Loucy (cell line): Measurements from ENCODE around the gene MEF2B.

Experiments used
- H2AFZ ChIP-seq: fragments of 200-600 bp; sonication (generic); 2 replicates; pipeline ENCODE4 v1.6.0; 2016; ENCODE audit warnings: antibody characterized with exemption, mild to moderate bottlenecking, low read length, moderate library complexity
- H3F3A ChIP-seq: fragments of 200-600 bp; 2 replicates; pipeline ENCODE4 v1.6.0; 2016; ENCODE audit warnings: antibody characterized with exemption, low read depth, mild to moderate bottlenecking
- H3K27me3 ChIP-seq: fragments of 200-600 bp; sonication (generic); 2 replicates; pipeline ENCODE4 v1.6.1; 2014; ENCODE audit warnings: low read length, mild to moderate bottlenecking; ENCODE audit not compliant: insufficient read depth, poor library complexity, severe bottlenecking
- H3K36me3 ChIP-seq: fragments of 200-600 bp; sonication (generic); 2 replicates; pipeline ENCODE4 v1.6.1; 2016; ENCODE audit warnings: low read length; ENCODE audit not compliant: insufficient read depth
- H3K4me1 ChIP-seq: fragments of 200-600 bp; sonication (generic); 2 replicates; pipeline ENCODE4 v1.5.1; 2014; ENCODE audit warnings: low read length, mild to moderate bottlenecking; ENCODE audit not compliant: insufficient read depth, poor library complexity, severe bottlenecking
- H3K4me2 ChIP-seq: fragments of 200-600 bp; sonication (generic); 2 replicates; pipeline ENCODE4 v1.6.0; 2014; ENCODE audit warnings: antibody characterized with exemption, low read length, low read depth, mild to moderate bottlenecking; ENCODE audit not compliant: poor library complexity, severe bottlenecking
- H3K4me3 ChIP-seq: fragments of 200-600 bp; sonication (generic); 2 replicates; pipeline ENCODE4 v1.5.1; 2014; ENCODE audit warnings: low read length, mild to moderate bottlenecking, mixed read lengths; ENCODE audit not compliant: poor library complexity, severe bottlenecking
- H3K79me2 ChIP-seq: fragments of 200-600 bp; sonication (generic); 2 replicates; pipeline ENCODE4 v1.6.1; 2014; ENCODE audit warnings: low read length; ENCODE audit not compliant: insufficient read depth
- H3K9ac ChIP-seq: fragments of 200-600 bp; sonication (generic); 2 replicates; pipeline ENCODE4 v1.6.0; 2014; ENCODE audit warnings: mild to moderate bottlenecking, low read depth, low read length, moderate library complexity; ENCODE audit not compliant: poor library complexity, severe bottlenecking
- H3K9me2 ChIP-seq: fragments of 200-600 bp; sonication (generic); replicated peaks from 2 replicates; pipeline ENCODE4 v1.6.1; 2016; ENCODE audit warnings: low read depth, low read length, mixed read lengths
- H3K9me3 ChIP-seq: fragments of 200-600 bp; sonication (generic); 2 replicates; pipeline ENCODE4 v1.6.1; 2014; ENCODE audit warnings: mild to moderate bottlenecking, antibody characterized with exemption, low read length, low read depth; ENCODE audit not compliant: insufficient read depth
- H4K20me1 ChIP-seq: fragments of 200-600 bp; sonication (generic); 2 replicates; pipeline ENCODE4 v1.6.0; 2014; ENCODE audit warnings: antibody characterized with exemption, low read length, mild to moderate bottlenecking; ENCODE audit not compliant: insufficient read depth, poor library complexity, severe bottlenecking
- CTCF ChIP-seq: fragments of 200-600 bp; sonication (generic); conservative IDR thresholded peaks from 2 replicates; pipeline ENCODE4 v1.5.1; 2014; ENCODE audit warnings: mild to moderate bottlenecking, antibody characterized with exemption, low read length
- EZH2phosphoT487 ChIP-seq: fragments of 200-600 bp; IDR thresholded peaks from 2 replicates; pipeline ENCODE4 v1.6.1; 2018; ENCODE audit warnings: antibody characterized with exemption, mild to moderate bottlenecking, moderate library complexity, borderline replicate concordance

MEF2B gene

DNA sequence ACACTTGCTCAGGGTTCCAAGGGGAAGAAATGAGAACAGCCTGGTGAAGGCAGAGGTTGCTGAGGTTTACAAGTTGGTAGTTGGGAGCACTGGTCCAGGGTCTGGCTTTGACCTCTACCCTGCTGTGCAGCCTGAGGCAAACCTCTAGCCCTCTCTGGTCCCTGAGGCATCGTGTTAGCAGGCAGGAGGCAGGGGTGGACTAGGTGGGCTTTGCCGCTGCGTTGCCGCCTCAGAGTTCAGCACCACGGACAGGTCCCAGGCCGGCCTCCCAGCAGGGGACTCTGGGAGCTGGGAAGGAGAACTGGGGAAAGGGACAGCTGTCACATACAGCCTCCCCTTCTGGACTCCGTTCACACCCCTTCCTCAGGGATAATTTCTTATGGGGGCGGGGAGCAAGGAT, 44.8 kb upstream of the MEF2B start:
- Histone ChIP-seq H3K9ac (no peak overlapping the region), H3K27me3 (no peaks in the 10 kb centered on the region), H2AFZ (no peak overlapping the region), H3K4me3 (no peak overlapping the region), H4K20me1 (no peaks in the 10 kb centered on the region), H3K36me3 (no peaks in the 10 kb centered on the region), H3K9me2 (no peaks in the 10 kb centered on the region), H3K9me3 (no peaks in the 10 kb centered on the region), H3K79me2 (no peaks in the 10 kb centered on the region), H3K4me2 (no peak overlapping the region), H3F3A (no peaks in the 10 kb centered on the region), H3K4me1 (no peaks in the 10 kb centered on the region)
- no peak for TF ChIP-seq EZH2phosphoT487
- TF ChIP-seq CTCF = no peak

- Histone ChIP-seq H2AFZ (no peak overlapping the region), H3F3A (no peaks in the 10 kb centered on the region), H3K36me3 (no peaks in the 10 kb centered on the region), H4K20me1 (no peaks in the 10 kb centered on the region), H3K4me1 (no peaks in the 10 kb centered on the region), H3K4me3 (no peak overlapping the region), H3K79me2 (no peaks in the 10 kb centered on the region), H3K9me3 (no peaks in the 10 kb centered on the region), H3K9me2 (no peaks in the 10 kb centered on the region), H3K9ac (no peak overlapping the region), H3K27me3 (no peaks in the 10 kb centered on the region), H3K4me2 (no peak overlapping the region)
- no peak for TF ChIP-seq EZH2phosphoT487
- TF ChIP-seq CTCF = no peak
These were observed 44.1 kb upstream of the MEF2B start for GRCh38 chr19:19214159-19214490.

DNA sequence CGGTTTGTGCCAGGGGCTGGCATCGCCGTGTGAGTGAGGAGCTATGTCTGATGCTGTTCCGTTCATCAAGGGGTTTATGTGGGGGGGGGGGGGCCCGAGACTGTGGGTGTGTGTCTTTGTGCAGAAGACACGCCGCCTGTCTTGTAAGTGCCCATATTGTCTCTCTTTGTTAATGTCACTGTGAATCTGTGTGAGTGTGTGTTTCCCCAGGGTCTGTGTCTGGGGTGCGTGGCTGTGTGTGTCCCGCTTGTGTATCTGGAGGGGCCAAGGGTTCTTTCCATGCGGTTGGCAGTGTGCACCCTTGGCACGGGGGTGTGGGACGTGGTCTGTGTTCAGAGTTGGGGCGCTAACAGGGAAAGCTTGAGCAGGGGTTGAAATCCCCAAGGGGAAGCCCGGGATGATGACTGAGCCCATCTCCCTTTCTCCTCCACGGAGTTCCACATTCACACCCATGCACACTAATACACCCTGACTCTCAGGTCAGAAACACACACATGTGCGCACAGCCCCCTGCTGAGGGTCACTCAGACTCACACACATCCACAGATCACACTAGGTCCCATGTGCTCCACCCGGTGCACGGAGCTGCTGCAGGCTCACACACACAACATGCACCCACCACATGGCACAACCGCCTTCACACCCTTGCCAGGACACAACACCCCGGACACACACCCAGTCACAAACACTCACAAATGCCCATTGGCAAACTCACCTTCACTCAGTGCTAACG, 43.5 kb upstream of the MEF2B start:
- H3K4me1 ChIP-seq = no peaks in the 10 kb centered on the region
- no peaks in the 10 kb centered on the region for H3K27me3 ChIP-seq
- no peak overlapping the region for H3K9ac ChIP-seq
- no peaks in the 10 kb centered on the region for H3K79me2 ChIP-seq
- H3F3A ChIP-seq = no peaks in the 10 kb centered on the region
- H3K9me3 ChIP-seq = no peaks in the 10 kb centered on the region
- H3K36me3 ChIP-seq = no peaks in the 10 kb centered on the region
- H3K9me2 ChIP-seq = no peaks in the 10 kb centered on the region
- H4K20me1 ChIP-seq = no peaks in the 10 kb centered on the region
- H3K4me2 ChIP-seq = no peak overlapping the region
- no peak overlapping the region for H2AFZ ChIP-seq
- no peak overlapping the region for H3K4me3 ChIP-seq
- no peak for TF ChIP-seq CTCF
- no peak for TF ChIP-seq EZH2phosphoT487
